CD14-positive monocyte (primary cell): Measurements from ENCODE around the gene ST6GALNAC3. TPM values are rescaled to one million over a fixed set of nuclear protein-coding genes. Genes with fewer than 3 reads are reported as not detected.

Source experiments
- DNase-seq, 3 donors: peaks; one replicate each; pipeline ENCODE4 v3.0.0-alpha.2; 2011 to 2022
- H2AFZ ChIP-seq: 2 replicates; pipeline ENCODE4 v1.6.0; 2012; ENCODE audit warnings: mild to moderate bottlenecking, low read depth, low read length, inconsistent platforms; ENCODE audit not compliant: insufficient read depth, poor library complexity, severe bottlenecking
- H3K27ac ChIP-seq, 2 donors: 1 replicate in 1 of 2; 2 replicates in 1 of 2; pipeline ENCODE4 v1.5.1; 2012 to 2013; ENCODE audit warnings: low read length in 2 of 2, control low read depth in 1 of 2, inconsistent platforms in 1 of 2, low read depth in 1 of 2, mild to moderate bottlenecking in 1 of 2
- H3K27me3 ChIP-seq, 2 donors: one replicate each; pipeline versions ENCODE4 v1.6.0 to v1.6.1; 2011 to 2013; ENCODE audit warnings: low read length in 2 of 2; ENCODE audit not compliant: control insufficient read depth in 2 of 2, insufficient read depth in 2 of 2
- H3K36me3 ChIP-seq, 2 donors: replicated peaks in 1 of 2; 1 replicate in 1 of 2; 2 replicates in 1 of 2; pipeline versions ENCODE4 v1.5.1 to v1.6.1; 2012 to 2013; ENCODE audit warnings: low read length in 2 of 2, control low read depth in 1 of 2, inconsistent platforms in 1 of 2, mild to moderate bottlenecking in 1 of 2; ENCODE audit not compliant: insufficient read depth in 2 of 2, control insufficient read depth in 1 of 2
- H3K4me1 ChIP-seq, 2 donors: 1 replicate in 1 of 2; 2 replicates in 1 of 2; pipeline versions ENCODE4 v1.5.1 to v1.6.1; 2012 to 2013; ENCODE audit warnings: low read length in 2 of 2, control low read depth in 1 of 2, inconsistent platforms in 1 of 2, mild to moderate bottlenecking in 1 of 2, moderate library complexity in 1 of 2; ENCODE audit not compliant: insufficient read depth in 2 of 2, control insufficient read depth in 1 of 2
- H3K4me2 ChIP-seq: replicated peaks from 2 replicates; pipeline ENCODE3; 2012; ENCODE audit warnings: low read length, moderate library complexity, mild to moderate bottlenecking; ENCODE audit not compliant: poor library complexity, severe bottlenecking; ENCODE audit errors: extremely low read depth
- H3K4me3 ChIP-seq, 3 experiments: fragments of 200-600 bp in 1 of 3; sonication (generic) in 1 of 3; replicated peaks in 1 of 3; 1 replicate in 2 of 3; 2 replicates in 1 of 3; pipeline ENCODE4 v1.5.1; 2011 to 2013; ENCODE audit warnings: low read length in 3 of 3, mild to moderate bottlenecking in 3 of 3, control low read depth in 2 of 3, low read depth in 2 of 3, inconsistent platforms in 1 of 3, moderate library complexity in 1 of 3
- H3K79me2 ChIP-seq: 2 replicates; pipeline ENCODE4 v1.6.0; 2012; ENCODE audit warnings: mild to moderate bottlenecking, control low read depth, inconsistent platforms, low read length, moderate library complexity; ENCODE audit not compliant: insufficient read depth
- H3K9ac ChIP-seq: 2 replicates; pipeline ENCODE4 v1.6.0; 2017; ENCODE audit warnings: low read length, mild to moderate bottlenecking; ENCODE audit not compliant: insufficient read depth, poor library complexity, severe bottlenecking
- H3K9me3 ChIP-seq, 2 donors: replicated peaks in 1 of 2; 1 replicate in 1 of 2; 2 replicates in 1 of 2; pipeline versions ENCODE4 v1.5.1 to v1.6.1; 2012 to 2013; ENCODE audit warnings: low read length in 2 of 2, control low read depth in 1 of 2; ENCODE audit not compliant: control insufficient read depth in 1 of 2, insufficient read depth in 1 of 2
- H4K20me1 ChIP-seq: 2 replicates; pipeline ENCODE4 v1.6.0; 2012; ENCODE audit warnings: mild to moderate bottlenecking, low read length, control low read depth, moderate library complexity; ENCODE audit not compliant: insufficient read depth
- H3K27ac Mint-ChIP-seq, 7 donors: one replicate each; pipeline ENCODE4 v1.8.0; 2020; ENCODE audit warnings: mild to moderate bottlenecking in 7 of 7, mixed read lengths in 7 of 7, moderate library complexity in 6 of 7, inconsistent platforms in 2 of 7
- H3K27me3 Mint-ChIP-seq, 3 donors: one replicate each; pipeline ENCODE4 v1.8.0; 2021 to 2022; ENCODE audit warnings: low read depth in 3 of 3, mild to moderate bottlenecking in 3 of 3, mixed read lengths in 3 of 3, moderate library complexity in 3 of 3, inconsistent platforms in 1 of 3
- H3K36me3 Mint-ChIP-seq, 2 donors: one replicate each; pipeline ENCODE4 v1.8.0; 2020; ENCODE audit warnings: mixed read lengths in 2 of 2, inconsistent platforms in 1 of 2, mild to moderate bottlenecking in 1 of 2
- H3K4me1 Mint-ChIP-seq: one replicate; pipeline ENCODE4 v1.8.0; 2020; ENCODE audit warnings: mild to moderate bottlenecking, mixed read lengths
- H3K4me3 Mint-ChIP-seq, 2 donors: one replicate each; pipeline ENCODE4 v1.8.0; 2020; ENCODE audit warnings: mild to moderate bottlenecking in 2 of 2, mixed read lengths in 2 of 2, moderate library complexity in 1 of 2
- H3K9me3 Mint-ChIP-seq, 7 donors: one replicate each; pipeline ENCODE4 v1.8.0; 2020 to 2022; ENCODE audit warnings: mixed read lengths in 7 of 7, mild to moderate bottlenecking in 6 of 7, moderate library complexity in 6 of 7, inconsistent platforms in 2 of 7
- CTCF ChIP-seq: fragments of 200-600 bp; IDR thresholded peaks from one replicate; pipeline ENCODE4 v1.8.0; 2022; ENCODE audit warnings: antibody characterized with exemption, mild to moderate bottlenecking
- WGBS: methylation state at CpG from one replicate; pipeline ENCODE4 v1.1.5; 2013; ENCODE audit warnings: missing lambda C conversion rate; ENCODE audit not compliant: insufficient coverage; 5-methylcytosine and 5-hydroxymethylcytosine counted together
- intact Hi-C, 2 donors: fragments of 100-400 bp; cut with micrococcal nuclease; formaldehyde crosslinking; loops; one replicate each; pipeline versions ENCODE4 v1.15.0 to v1.15.1; 2023
- polyA plus RNA-seq, 3 donors: library from polyadenylated mRNA; depleted of rRNA in 1 of 3; unstranded in 2 of 3; stranded (reverse) in 1 of 3; fragments of 300-500 nt in 2 of 3; fragments of >200 nt in 1 of 3; fragmentation: Illumina TruSeq in 2 of 3; gene quantifications; 1 replicate in 2 of 3; 2 replicates in 1 of 3; pipeline ENCODE4 v1.2.3, GENCODE V29; 2012 to 2021

The ST6GALNAC3 gene
- polyA plus RNA-seq, 3 donors: 6.5 to 9.2 (median 7.6) TPM

GRCh38 chr1:76037324-76037723 is 37.2 kb upstream of the ST6GALNAC3 start:
- Histone ChIP-seq H3K4me1 (no peaks in the 10 kb centered on the region), H3K9ac (no peak overlapping the region), H3K27me3 (no peaks in the 10 kb centered on the region), H2AFZ (no peak overlapping the region), H3K9me3 (no peaks in the 10 kb centered on the region), H3K79me2 (no peaks in the 10 kb centered on the region), H3K27ac (no peak overlapping the region), H3K36me3 (no peaks in the 10 kb centered on the region), H4K20me1 (no peaks in the 10 kb centered on the region), H3K4me3 (no peak overlapping the region), H3K4me2 (no peak overlapping the region)
- Mint-ChIP-seq H3K9me3 (no peaks in the 10 kb centered on the region), H3K4me3 (no peak overlapping the region), H3K4me1 (no peaks in the 10 kb centered on the region), H3K36me3 (no peaks in the 10 kb centered on the region), H3K27me3 (peaks cover 0 to 3% (median 0%) of the 10 kb centered on the region in 3 donors), H3K27ac (no peak overlapping the region)
- no peak for TF ChIP-seq CTCF
- 86% methylated on average over 3 of the region's 4 CpGs for WGBS
- no peak for DNase-seq
- intact Hi-C loops: no loop called here

DNA sequence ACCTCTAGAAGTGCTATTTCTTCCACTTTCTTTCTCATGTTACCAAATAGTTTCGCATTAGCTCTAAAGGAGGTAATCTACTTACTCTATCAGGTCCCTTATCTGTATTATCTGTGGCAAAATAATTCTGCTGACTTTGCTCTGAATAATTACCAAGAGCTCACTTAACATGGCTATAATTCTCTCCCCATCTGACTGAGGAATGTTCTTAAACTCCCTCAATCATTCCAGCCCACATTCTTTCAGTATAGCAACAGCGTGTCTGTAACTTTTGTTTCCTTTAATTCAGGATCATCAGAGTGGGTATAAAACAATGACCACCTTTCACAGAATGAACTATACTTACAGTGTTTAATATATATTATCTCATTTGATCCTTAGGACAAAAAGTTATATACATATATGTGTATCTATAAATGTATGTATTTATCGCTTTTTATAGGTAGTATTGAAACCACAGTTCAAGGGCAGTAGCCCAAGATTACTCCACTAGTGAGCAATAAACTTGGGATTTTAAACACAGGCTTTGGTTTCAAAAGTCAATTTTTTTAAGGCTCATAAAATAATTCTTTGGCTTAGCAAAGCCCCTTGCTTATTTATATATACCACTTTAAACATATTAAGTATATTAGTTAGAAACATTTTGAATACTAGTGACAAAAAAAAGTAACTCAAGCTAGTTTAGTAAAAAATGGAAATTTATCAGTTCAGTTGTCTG is 36.1 kb upstream of the ST6GALNAC3 start:
- H3K27me3 Mint-ChIP-seq: peaks cover 0 to 3% (median 0%) of the 10 kb centered on the region in 3 donors
- TF ChIP-seq CTCF: no peak
- no peak overlapping the region for H3K27ac Mint-ChIP-seq
- no peaks in the 10 kb centered on the region for H3K36me3 ChIP-seq
- H4K20me1 ChIP-seq: no peaks in the 10 kb centered on the region
- no peak overlapping the region for H3K4me3 ChIP-seq
- H3K4me1 ChIP-seq: no peaks in the 10 kb centered on the region
- no peaks in the 10 kb centered on the region for H3K27me3 ChIP-seq
- WGBS: no CpG with 5 or more reads among the region's 3 CpGs
- H2AFZ ChIP-seq: no peak overlapping the region
- no peaks in the 10 kb centered on the region for H3K9me3 ChIP-seq
- intact Hi-C loops: no loop called here
- no peak overlapping the region for H3K9ac ChIP-seq
- no peak overlapping the region for H3K27ac ChIP-seq
- no peak for DNase-seq
- no peaks in the 10 kb centered on the region for H3K9me3 Mint-ChIP-seq
- H3K4me2 ChIP-seq: no peak overlapping the region
- no peaks in the 10 kb centered on the region for H3K36me3 Mint-ChIP-seq
- H3K79me2 ChIP-seq: no peaks in the 10 kb centered on the region
- no peaks in the 10 kb centered on the region for H3K4me1 Mint-ChIP-seq
- H3K4me3 Mint-ChIP-seq: no peak overlapping the region
